A673 (cell line): Measurements from ENCODE around the gene DYNC2I2. TPM values are rescaled to one million over a fixed set of nuclear protein-coding genes. Genes with fewer than 3 reads are reported as not detected.
"Not testable (repeated sequence)": the region's sequence is repeated elsewhere in the genome, so short reads cannot be mapped to it uniquely, and the experiment has no call there.

Source experiments
- BruUV-seq: library from RNA; stranded (reverse); fragments of 400-500 nt; replicated peaks from 2 replicates; lab custom pipeline; 2021; lab: Mats Ljungman, UMichigan
- CTCF ChIA-PET: fragments of 300-600 bp; sonication (Branson Sonifier 250); formaldehyde crosslinking; loops from one replicate; lab custom pipeline; 2022; ENCODE audit warnings: antibody characterized with exemption; lab: Charles Lee
- POLR2A ChIA-PET: fragments of 300-600 bp; sonication (Branson Sonifier 250); formaldehyde crosslinking; loops from one replicate; lab custom pipeline; 2022; ENCODE audit warnings: antibody characterized with exemption; ENCODE audit not compliant: low non-redundant PET; lab: Charles Lee
- DNase-seq: peaks from one replicate; pipeline ENCODE4 v3.0.0-alpha.2; 2015; ENCODE audit warnings: low spot score
- H3K27ac ChIP-seq: fragments of 200-600 bp; sonication (generic); 2 replicates; pipeline ENCODE4 v1.5.1; 2016; ENCODE audit warnings: mixed run types, low read depth, mild to moderate bottlenecking, mixed read lengths, antibody characterized with exemption, low read length; ENCODE audit not compliant: poor library complexity, severe bottlenecking
- H3K27me3 ChIP-seq: fragments of 200-600 bp; sonication (generic); replicated peaks from 2 replicates; pipeline ENCODE4 v1.6.1; 2017; ENCODE audit warnings: mixed run types, low read depth, mild to moderate bottlenecking, mixed read lengths, antibody characterized with exemption, low read length; ENCODE audit not compliant: insufficient read depth, poor library complexity
- H3K36me3 ChIP-seq: fragments of 200-600 bp; sonication (generic); 2 replicates; pipeline ENCODE4 v1.6.1; 2016; ENCODE audit warnings: mixed run types, mild to moderate bottlenecking, mixed read lengths, antibody characterized with exemption, low read length; ENCODE audit not compliant: insufficient read depth, poor library complexity, severe bottlenecking
- H3K4me1 ChIP-seq: fragments of 200-600 bp; sonication (generic); 2 replicates; pipeline ENCODE4 v1.6.1; 2017; ENCODE audit warnings: mixed run types, mild to moderate bottlenecking, mixed read lengths, antibody characterized with exemption, low read length; ENCODE audit not compliant: insufficient read depth, poor library complexity, severe bottlenecking
- H3K4me3 ChIP-seq: fragments of 200-600 bp; sonication (generic); 2 replicates; pipeline ENCODE4 v1.5.1; 2016; ENCODE audit warnings: low read depth, mixed run types, mild to moderate bottlenecking, mixed read lengths, low read length; ENCODE audit not compliant: poor library complexity, severe bottlenecking
- H3K9me3 ChIP-seq: fragments of 200-600 bp; sonication (generic); 2 replicates; pipeline ENCODE4 v1.6.1; 2016; ENCODE audit warnings: mixed run types, low read depth, mild to moderate bottlenecking, mixed read lengths, antibody characterized with exemption, low read length; ENCODE audit not compliant: poor library complexity, severe bottlenecking
- CTCF ChIP-seq: fragments of 300-800, 200-600 bp; sonication (generic); conservative IDR thresholded peaks from 2 replicates; pipeline ENCODE4 v1.5.1; 2017; ENCODE audit warnings: low read depth, mild to moderate bottlenecking, antibody characterized with exemption, low read length, moderate library complexity, mixed read lengths
- EZH2 ChIP-seq: fragments of 200-600 bp; sonication (generic); IDR thresholded peaks from 2 replicates; pipeline ENCODE4 v1.6.1; 2017; ENCODE audit warnings: borderline replicate concordance, low read depth, mild to moderate bottlenecking, mixed read lengths, antibody characterized with exemption, low read length; ENCODE audit not compliant: poor library complexity, severe bottlenecking
- intact Hi-C: fragments of 100-400 bp; cut with micrococcal nuclease; formaldehyde crosslinking; loops from one replicate; pipeline ENCODE4 v1.10.0; 2022; ENCODE audit not compliant: unreplicated experiment
- total RNA-seq: library from RNA; stranded (reverse); gene quantifications from 2 replicates; pipeline ENCODE4 v1.2.3, GENCODE V29; 2021

The DYNC2I2 gene
- total RNA-seq, 1 experiment from 2014 or later = 135 TPM

- DNase-seq = no peak
- no peaks in the 10 kb centered on the region for H3K9me3 ChIP-seq
- peaks cover 85% of the 10 kb centered on the region for H3K36me3 ChIP-seq
- H3K4me1 ChIP-seq = no peaks in the 10 kb centered on the region
- intact Hi-C loops = no loop called here
- POLR2A ChIA-PET = no interaction called here
- BruUV-seq = no TSS peak
- no peaks in the 10 kb centered on the region for H3K27me3 ChIP-seq
- no peak overlapping the region for H3K4me3 ChIP-seq
- no peak overlapping the region for H3K27ac ChIP-seq
- TF ChIP-seq EZH2 = no peak
- no peak for TF ChIP-seq CTCF
- CTCF ChIA-PET = no interaction called here
Observed at GRCh38 chr9:128593039-128593438, 63.6 kb downstream of the DYNC2I2 start.

- ChIA-PET POLR2A (no interaction called here), CTCF (interaction anchor here (0.7 kb wide), 1 partner anchor 11 kb away, joined by 5 read pairs; no protein-coding TSS in a partner anchor)
- H3K36me3 ChIP-seq = peaks cover 87% of the 10 kb centered on the region
- no peak overlapping the region for H3K4me3 ChIP-seq
- intact Hi-C loops = no loop called here
- TF ChIP-seq CTCF (no peak), EZH2 (no peak)
- H3K9me3 ChIP-seq = no peaks in the 10 kb centered on the region
- no peaks in the 10 kb centered on the region for H3K4me1 ChIP-seq
- DNase-seq = no peak
- H3K27me3 ChIP-seq = no peaks in the 10 kb centered on the region
- no TSS peak for BruUV-seq
- H3K27ac ChIP-seq = no peak overlapping the region
Observed at GRCh38 chr9:128588581-128589233, 67.9 kb downstream of the DYNC2I2 start.

- POLR2A ChIA-PET = no interaction called here
Observed at GRCh38 chr9:128587453-128587852, 69.2 kb downstream of the DYNC2I2 start.

GRCh38 chr9:128586934-128587333 lies 69.7 kb downstream of the DYNC2I2 start:
- H3K36me3 ChIP-seq = peaks cover 88% of the 10 kb centered on the region
- ChIA-PET CTCF (interaction anchor here (0.7 to 0.8 kb wide), 3 partner anchors 31 to 1288 kb away, joined by 3 to 4 read pairs (median 3); no protein-coding TSS in a partner anchor), POLR2A (interaction anchor here (0.6 kb wide), 1 partner anchor 24 kb away, joined by 6 read pairs; no protein-coding TSS in a partner anchor)
- H3K4me1 ChIP-seq, H3K4me3 ChIP-seq, H3K9me3 ChIP-seq, H3K27me3 ChIP-seq, intact Hi-C loops, H3K27ac ChIP-seq, BruUV-seq, DNase-seq: not testable (repeated sequence)

More at GRCh38 chr9:128587453-128587852, 69.2 kb downstream of the DYNC2I2 start:
- Histone ChIP-seq H3K4me3 (no peak overlapping the region), H3K4me1 (no peaks in the 10 kb centered on the region), H3K27me3 (no peaks in the 10 kb centered on the region), H3K27ac (no peak overlapping the region), H3K36me3 (peaks cover 87% of the 10 kb centered on the region), H3K9me3 (no peaks in the 10 kb centered on the region)
- intact Hi-C loops = no loop called here
- CTCF ChIA-PET = interaction anchor here (0.8 kb wide), 1 partner anchor 296 kb away, joined by 3 read pairs; no protein-coding TSS in a partner anchor
- BruUV-seq = no TSS peak
- TF ChIP-seq EZH2 (no peak), CTCF (no peak)
- DNase-seq = no peak

- H3K9me3 ChIP-seq, H3K27ac ChIP-seq, DNase-seq, intact Hi-C loops, H3K4me1 ChIP-seq, CTCF ChIA-PET, H3K27me3 ChIP-seq, POLR2A ChIA-PET, BruUV-seq, H3K4me3 ChIP-seq: not testable (repeated sequence)
- H3K36me3 ChIP-seq = peaks cover 92% of the 10 kb centered on the region
Observed at GRCh38 chr9:128585155-128585554, 71.5 kb downstream of the DYNC2I2 start.
